Spinal cord (tissue), 10 donors: ENCODE measurements around the gene BBLN. TPM values are rescaled to one million over a fixed set of nuclear protein-coding genes. Genes with fewer than 3 reads are reported as not detected.

Experiments
- DNase-seq, 6 donors: peaks; one replicate each; pipeline versions ENCODE4 v3.0.0 to v3.0.0-alpha.2; 2013 to 2015; ENCODE audit warnings: low spot score in 6 of 6, low read depth in 4 of 6
- H3K27ac ChIP-seq: one replicate; pipeline ENCODE4 v1.5.1; 2013; ENCODE audit warnings: low read depth, low read length, control low read depth
- H3K27me3 ChIP-seq: one replicate; pipeline ENCODE4 v1.6.1; 2013; ENCODE audit warnings: low read length; ENCODE audit not compliant: control insufficient read depth, insufficient read depth
- H3K36me3 ChIP-seq: one replicate; pipeline ENCODE4 v1.6.1; 2013; ENCODE audit warnings: low read length; ENCODE audit not compliant: control insufficient read depth, insufficient read depth
- H3K4me1 ChIP-seq: one replicate; pipeline ENCODE4 v1.6.1; 2013; ENCODE audit warnings: low read length; ENCODE audit not compliant: control insufficient read depth, insufficient read depth
- H3K4me3 ChIP-seq: one replicate; pipeline ENCODE4 v1.5.1; 2013; ENCODE audit warnings: low read depth, low read length, control low read depth
- H3K9me3 ChIP-seq: one replicate; pipeline ENCODE4 v1.6.1; 2013; ENCODE audit warnings: low read length; ENCODE audit not compliant: control insufficient read depth, insufficient read depth
- WGBS: methylation state at CpG from one replicate; pipeline ENCODE4 v1.1.5; 2013; ENCODE audit warnings: missing lambda C conversion rate; ENCODE audit not compliant: insufficient coverage; 5-methylcytosine and 5-hydroxymethylcytosine counted together
- polyA plus RNA-seq, 2 donors: library from polyadenylated mRNA; unstranded; fragments of 120-200 nt; gene quantifications; one replicate each; pipeline ENCODE4 v1.2.1, GENCODE V29; 2013; ENCODE audit not compliant: insufficient read length in 2 of 2
- total RNA-seq, 2 donors: library from RNA; depleted of rRNA in 1 of 2; stranded (reverse); fragments of 120-200 nt in 1 of 2; fragments of >200 nt in 1 of 2; gene quantifications; one replicate each; pipeline versions ENCODE4 v1.2.3 to v1.2.4, GENCODE V29; 2013 to 2014
- donor health status: healthy.

The BBLN gene
- total and polyA plus RNA-seq, 4 donors = 35.6 to 210 (median 174) TPM

DNA sequence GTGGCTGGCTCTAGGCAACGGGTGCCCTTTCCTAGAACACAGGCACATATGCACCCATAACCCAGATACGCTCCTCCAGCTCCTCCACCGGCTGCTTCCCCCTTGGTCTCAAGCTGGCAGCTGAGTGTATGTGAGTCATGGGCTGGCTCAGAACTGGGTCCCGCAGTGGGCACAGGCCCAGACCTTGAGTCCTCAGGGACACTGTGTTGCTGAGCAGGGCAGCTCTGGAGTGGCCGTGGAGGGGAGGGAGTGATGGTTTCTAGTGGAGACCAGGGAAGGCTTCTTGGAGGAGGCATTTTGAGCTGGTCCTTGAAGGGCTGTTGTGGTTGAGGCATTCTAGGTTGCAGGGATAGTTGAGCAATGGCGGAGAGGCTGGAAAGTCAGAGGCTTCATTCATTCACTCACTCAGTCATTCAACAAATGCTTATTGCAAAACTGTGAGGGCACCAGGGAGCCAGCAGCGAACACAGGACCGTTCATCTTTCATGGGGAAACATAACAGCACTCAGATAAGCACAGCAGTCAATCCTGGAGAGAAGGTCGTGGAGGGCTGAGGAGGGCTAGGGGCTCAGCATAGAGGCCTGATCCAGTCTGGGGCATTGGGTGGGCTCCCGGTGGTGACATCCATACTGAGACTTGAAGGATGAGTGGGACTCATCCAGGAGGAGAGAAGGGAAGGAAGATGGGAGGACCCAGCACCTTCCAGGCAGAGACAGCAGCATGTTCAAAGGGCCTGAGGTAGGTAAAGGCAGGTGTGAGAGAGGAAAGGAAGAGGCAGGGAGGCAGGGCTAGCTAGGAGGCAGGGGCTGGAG is 2.4 kb downstream of the BBLN start:
- Histone ChIP-seq H3K36me3 (peaks cover 52% of the 10 kb centered on the region), H3K9me3 (no peaks in the 10 kb centered on the region), H3K4me3 (no peak overlapping the region), H3K27ac (no peak overlapping the region), H3K27me3 (no peaks in the 10 kb centered on the region), H3K4me1 (peaks cover 26% of the 10 kb centered on the region)
- 83% methylated on average over 4 of the region's 10 CpGs for WGBS
- no peak for DNase-seq

DNA sequence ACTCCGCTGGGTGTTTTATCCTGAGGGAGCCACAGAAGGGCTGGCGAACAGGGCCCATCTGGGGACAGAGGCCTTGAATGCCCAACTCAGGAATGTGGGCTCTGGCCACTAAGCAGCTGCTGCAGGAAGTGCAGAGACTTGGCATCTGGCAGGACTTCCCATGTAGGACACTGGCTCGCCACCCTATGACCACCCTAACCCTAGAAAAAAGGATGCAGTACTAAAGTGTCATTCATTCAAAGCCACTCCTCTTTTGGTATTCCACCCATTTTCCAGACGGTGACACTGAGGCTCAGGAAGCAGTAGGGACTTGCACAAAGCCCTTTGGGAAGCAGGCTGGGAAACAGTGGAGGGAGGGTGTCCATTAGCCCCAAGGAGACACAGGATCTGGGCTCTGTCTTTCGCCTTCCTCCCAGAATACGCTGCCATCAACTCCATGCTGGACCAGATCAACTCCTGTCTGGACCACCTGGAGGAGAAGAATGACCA is 3.0 kb downstream of the BBLN start:
- Histone ChIP-seq H3K27me3 (no peaks in the 10 kb centered on the region), H3K36me3 (peaks cover 59% of the 10 kb centered on the region), H3K27ac (no peak overlapping the region), H3K9me3 (no peaks in the 10 kb centered on the region), H3K4me1 (peaks cover 26% of the 10 kb centered on the region), H3K4me3 (no peak overlapping the region)
- DNase-seq = no peak
- WGBS = 95% methylated on average over 6 of the region's 6 CpGs

DNA sequence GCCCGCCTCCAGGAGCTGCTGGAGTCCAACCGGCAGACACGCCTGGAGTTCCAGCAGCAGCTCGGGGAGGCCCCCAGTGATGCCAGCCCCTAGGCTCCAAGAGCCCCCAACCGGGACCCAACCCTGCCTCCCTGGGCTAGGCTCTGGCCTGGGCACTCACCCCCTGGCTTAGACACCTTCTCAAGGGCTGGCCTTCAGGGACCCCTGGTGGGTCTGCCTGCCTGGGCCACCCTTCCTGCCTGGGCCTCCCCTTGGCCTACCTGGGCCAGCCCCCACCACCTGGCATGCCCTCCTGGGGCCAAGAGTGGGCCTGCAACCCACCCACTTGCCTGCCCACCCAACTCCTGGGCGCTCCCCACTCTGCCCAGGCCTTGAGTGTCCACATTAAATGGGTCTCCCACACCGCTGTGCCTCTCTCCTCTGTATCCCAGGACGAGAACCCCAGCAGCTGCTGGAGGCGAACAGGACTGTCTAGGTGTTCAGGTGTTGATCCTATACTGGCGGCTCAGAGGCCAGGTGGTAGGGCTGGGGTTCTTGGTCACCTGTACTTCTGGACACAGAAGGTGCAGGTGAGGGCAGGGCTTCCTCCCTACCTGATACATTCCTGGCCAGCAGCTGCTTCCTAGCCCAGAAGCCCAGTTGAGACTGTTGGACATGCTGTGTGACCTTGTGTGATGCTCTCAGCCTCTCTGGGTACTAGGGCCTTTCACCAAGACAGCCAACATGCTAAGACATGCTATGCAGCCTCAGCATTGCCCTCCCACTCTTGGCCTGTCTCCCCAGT is 3.6 kb downstream of the BBLN start:
- 92% methylated on average over 7 of the region's 10 CpGs for WGBS
- no peak overlapping the region for H3K27ac ChIP-seq
- DNase-seq = no peak
- H3K4me3 ChIP-seq = no peak overlapping the region
- no peaks in the 10 kb centered on the region for H3K9me3 ChIP-seq
- H3K27me3 ChIP-seq = no peaks in the 10 kb centered on the region
- H3K4me1 ChIP-seq = peaks cover 26% of the 10 kb centered on the region
- peaks cover 65% of the 10 kb centered on the region for H3K36me3 ChIP-seq

DNA sequence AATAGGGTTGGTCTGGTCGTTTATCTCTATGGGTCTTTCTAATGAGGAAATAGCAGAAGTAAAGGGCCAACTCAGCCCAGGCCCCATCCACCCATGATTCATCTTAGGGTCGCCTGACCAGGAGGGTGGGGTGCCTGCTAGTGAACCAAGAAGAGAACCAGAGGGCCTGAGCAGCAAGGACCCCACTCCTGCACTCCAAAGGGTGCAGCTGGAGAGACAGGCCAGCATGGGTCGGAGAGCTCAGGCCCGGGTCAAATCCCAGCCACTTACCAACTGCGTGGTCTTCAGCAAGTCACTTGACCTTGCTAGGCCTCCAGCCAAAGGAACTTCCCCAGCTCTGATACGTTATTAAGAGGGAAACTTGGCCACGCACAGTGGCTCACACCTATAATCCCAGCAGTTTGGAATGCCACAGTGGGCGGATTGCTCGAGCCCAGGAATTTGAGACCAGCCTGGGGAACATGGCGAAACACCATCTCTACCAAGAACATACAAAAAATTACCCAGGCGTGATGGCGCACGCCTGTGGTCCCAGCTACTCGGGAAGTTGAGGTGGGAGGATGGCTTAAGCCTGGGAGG is 4.3 kb downstream of the BBLN start:
- no peak overlapping the region for H3K4me3 ChIP-seq
- 90% methylated on average over 9 of the region's 14 CpGs for WGBS
- peaks cover 72% of the 10 kb centered on the region for H3K36me3 ChIP-seq
- no peaks in the 10 kb centered on the region for H3K27me3 ChIP-seq
- no peak for DNase-seq
- H3K9me3 ChIP-seq = no peaks in the 10 kb centered on the region
- H3K27ac ChIP-seq = no peak overlapping the region
- peaks cover 23% of the 10 kb centered on the region for H3K4me1 ChIP-seq

DNA sequence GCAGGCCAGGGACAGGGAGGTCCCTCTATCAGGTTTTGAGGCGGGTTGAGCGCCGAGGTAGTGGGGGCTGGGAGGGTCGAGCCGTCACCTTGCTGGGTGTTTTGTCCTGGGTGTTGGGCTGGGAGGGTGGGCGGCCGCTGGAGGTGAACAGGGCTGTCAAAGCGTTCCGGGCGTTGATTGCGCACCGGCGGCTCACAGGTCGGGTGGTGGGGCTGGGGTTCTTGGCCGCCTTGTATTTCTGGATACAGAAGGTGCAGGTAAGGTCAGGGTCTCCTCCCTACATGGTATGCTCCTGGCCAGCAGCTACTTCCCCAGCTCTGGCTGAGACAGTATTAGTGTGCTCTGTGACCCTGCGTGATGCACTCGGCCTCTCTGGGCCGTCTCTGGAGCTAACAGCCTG is 6.1 kb downstream of the BBLN start:
- no peaks in the 10 kb centered on the region for H3K9me3 ChIP-seq
- H3K4me3 ChIP-seq = no peak overlapping the region
- H3K27ac ChIP-seq = no peak overlapping the region
- 100% methylated on average over 3 of the region's 18 CpGs for WGBS
- no peak for DNase-seq
- H3K27me3 ChIP-seq = no peaks in the 10 kb centered on the region
- H3K4me1 ChIP-seq = peaks cover 12% of the 10 kb centered on the region
- peaks cover 89% of the 10 kb centered on the region for H3K36me3 ChIP-seq

DNA sequence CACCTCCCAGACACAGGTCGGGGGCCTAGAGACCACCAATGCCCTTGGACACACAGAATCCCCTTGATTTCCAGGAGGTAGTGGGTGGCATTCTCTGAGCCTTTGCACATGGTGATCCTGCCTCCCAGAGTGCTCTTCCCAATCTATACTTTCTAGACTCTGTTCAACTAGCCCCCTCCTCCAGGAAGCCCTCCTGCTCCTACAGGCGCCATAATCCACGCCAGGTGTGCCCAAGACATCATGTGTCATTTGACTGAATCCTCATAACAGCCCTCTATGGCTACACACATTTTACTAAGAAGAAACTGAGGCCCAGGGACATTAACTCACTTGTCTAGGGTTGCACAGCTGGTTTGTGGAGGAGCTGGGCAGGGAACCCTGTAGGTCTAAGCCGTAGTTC is 7.1 kb downstream of the BBLN start:
- 100% methylated on average over 2 of the region's 4 CpGs for whole genome bisulfite sequencing
- no peaks in the 10 kb centered on the region for H3K9me3 ChIP-seq
- H3K36me3 ChIP-seq = peaks cover 89% of the 10 kb centered on the region
- no peaks in the 10 kb centered on the region for H3K27me3 ChIP-seq
- no peak for DNase-seq
- H3K4me3 ChIP-seq = no peak overlapping the region
- H3K4me1 ChIP-seq = peaks cover 2% of the 10 kb centered on the region
- no peak overlapping the region for H3K27ac ChIP-seq

DNA sequence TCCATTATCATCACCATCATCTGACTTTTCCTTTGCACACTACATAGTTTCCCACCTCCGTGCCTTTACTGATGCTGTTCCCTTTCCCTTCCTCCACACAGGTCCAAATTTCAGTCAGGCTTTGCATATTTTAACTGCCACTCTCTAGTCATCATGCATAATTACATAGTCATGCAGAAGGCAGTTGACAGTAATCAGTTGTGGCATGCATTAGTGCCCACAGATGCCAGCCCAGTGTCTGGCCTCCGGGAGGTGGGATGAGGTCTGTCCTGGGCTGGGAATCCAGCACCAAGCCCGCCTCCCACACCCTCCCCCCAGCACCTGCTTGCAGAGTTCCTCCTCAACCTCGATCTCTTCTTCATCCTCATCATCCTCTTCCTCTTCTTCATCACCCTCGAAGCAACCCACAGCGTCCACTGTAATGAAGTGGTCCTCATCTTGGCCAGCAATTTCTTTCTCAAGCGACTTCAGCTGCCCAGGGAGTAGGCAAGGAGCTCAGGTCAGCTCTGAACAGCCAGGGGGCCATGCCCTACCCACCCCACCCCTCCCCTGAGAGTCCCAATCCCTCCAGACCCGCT is 8.8 kb downstream of the BBLN start:
- no peak for DNase-seq
- Histone ChIP-seq H3K4me3 (no peak overlapping the region), H3K27me3 (no peaks in the 10 kb centered on the region), H3K27ac (no peak overlapping the region), H3K9me3 (no peaks in the 10 kb centered on the region), H3K36me3 (peaks cover 80% of the 10 kb centered on the region), H3K4me1 (no peaks in the 10 kb centered on the region)
- WGBS = 85% methylated on average over 8 of the region's 8 CpGs

DNA sequence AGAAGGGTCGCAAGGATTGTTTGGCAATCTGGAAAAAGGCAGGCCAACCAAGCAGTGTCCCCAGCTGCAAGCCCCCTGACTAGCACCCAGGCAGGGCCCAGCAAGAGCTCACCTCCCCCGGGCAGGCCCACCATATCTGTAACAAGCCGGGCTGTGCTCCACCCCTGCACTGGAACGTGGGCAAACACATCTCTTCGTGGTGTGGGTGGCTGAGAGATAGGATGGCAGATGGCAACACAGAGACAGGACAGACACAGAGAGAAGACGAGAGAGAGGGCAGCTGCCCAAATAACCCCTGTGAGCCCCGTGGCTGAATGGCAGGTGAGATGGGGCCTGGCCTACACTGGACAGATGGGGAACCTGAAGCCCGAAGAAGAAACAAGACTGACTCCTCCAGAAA is 9.4 kb downstream of the BBLN start:
- no peak for DNase-seq
- 91% methylated on average over 8 of the region's 8 CpGs for WGBS
- no peak overlapping the region for H3K27ac ChIP-seq

DNA sequence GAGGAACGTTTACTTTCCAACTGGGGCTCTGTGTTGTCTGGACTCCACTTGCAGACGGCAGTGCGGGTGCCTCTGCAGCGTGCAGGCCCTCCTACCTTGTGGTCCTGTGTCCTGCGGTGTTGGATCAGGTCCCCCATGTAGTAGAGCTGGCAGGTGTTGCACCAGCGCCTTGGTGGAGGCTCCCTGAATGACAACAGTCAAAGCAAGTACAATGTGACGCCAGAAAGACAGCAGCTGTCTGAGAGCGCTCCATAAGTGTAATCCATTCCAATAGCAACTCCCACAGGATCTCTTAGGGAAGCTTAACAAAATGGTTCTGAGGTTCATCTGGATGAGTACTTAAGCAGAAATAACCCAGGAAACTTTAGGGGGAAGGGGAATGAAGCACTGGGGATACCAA is 9.9 kb downstream of the BBLN start:
- Histone ChIP-seq H3K9me3 (no peaks in the 10 kb centered on the region), H3K27ac (no peak overlapping the region), H3K4me1 (no peaks in the 10 kb centered on the region), H3K4me3 (no peak overlapping the region), H3K27me3 (no peaks in the 10 kb centered on the region), H3K36me3 (peaks cover 79% of the 10 kb centered on the region)
- 96% methylated on average over 5 of the region's 8 CpGs for WGBS
- DNase-seq = peak in 1 of 6 donors; percentile 73

More for the DNA sequence above, 9.4 kb downstream of the BBLN start:
- H3K9me3 ChIP-seq = no peaks in the 10 kb centered on the region
- H3K4me3 ChIP-seq = no peak overlapping the region
- no peaks in the 10 kb centered on the region for H3K4me1 ChIP-seq
- H3K27me3 ChIP-seq = no peaks in the 10 kb centered on the region
- H3K36me3 ChIP-seq = peaks cover 80% of the 10 kb centered on the region
